ENCODE results near the gene RPS3.

DNA sequence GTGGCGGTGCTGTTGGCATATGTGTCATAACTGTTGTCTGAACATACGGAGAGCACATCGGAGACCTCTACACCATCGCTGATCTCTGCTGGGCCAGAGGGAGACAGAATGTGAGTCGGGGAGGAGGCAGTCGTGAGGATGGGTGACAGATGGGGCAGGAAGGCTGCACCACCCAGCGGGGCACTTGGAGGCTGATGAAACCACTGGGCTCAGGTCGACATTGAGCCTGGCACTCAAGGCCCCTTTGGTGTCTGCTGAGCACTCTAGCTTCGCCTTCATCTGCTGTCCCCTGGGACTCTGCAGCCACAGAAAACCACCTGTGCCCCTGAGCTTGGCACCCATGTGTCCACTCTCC is 36.2 kb downstream of the RPS3 start:
- TF ChIP-seq FOXM1 (IDR thresholded peaks at IDR 0.05; ENCODE audit: low read depth): no peak
- TF ChIP-seq, protein P1, sequence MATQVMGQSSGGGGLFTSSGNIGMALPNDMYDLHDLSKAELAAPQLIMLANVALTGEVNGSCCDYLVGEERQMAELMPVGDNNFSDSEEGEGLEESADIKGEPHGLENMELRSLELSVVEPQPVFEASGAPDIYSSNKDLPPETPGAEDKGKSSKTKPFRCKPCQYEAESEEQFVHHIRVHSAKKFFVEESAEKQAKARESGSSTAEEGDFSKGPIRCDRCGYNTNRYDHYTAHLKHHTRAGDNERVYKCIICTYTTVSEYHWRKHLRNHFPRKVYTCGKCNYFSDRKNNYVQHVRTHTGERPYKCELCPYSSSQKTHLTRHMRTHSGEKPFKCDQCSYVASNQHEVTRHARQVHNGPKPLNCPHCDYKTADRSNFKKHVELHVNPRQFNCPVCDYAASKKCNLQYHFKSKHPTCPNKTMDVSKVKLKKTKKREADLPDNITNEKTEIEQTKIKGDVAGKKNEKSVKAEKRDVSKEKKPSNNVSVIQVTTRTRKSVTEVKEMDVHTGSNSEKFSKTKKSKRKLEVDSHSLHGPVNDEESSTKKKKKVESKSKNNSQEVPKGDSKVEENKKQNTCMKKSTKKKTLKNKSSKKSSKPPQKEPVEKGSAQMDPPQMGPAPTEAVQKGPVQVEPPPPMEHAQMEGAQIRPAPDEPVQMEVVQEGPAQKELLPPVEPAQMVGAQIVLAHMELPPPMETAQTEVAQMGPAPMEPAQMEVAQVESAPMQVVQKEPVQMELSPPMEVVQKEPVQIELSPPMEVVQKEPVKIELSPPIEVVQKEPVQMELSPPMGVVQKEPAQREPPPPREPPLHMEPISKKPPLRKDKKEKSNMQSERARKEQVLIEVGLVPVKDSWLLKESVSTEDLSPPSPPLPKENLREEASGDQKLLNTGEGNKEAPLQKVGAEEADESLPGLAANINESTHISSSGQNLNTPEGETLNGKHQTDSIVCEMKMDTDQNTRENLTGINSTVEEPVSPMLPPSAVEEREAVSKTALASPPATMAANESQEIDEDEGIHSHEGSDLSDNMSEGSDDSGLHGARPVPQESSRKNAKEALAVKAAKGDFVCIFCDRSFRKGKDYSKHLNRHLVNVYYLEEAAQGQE (IDR thresholded peaks at IDR 0.05; ENCODE audit: low read depth, low read length): no peak
- TF ChIP-seq, protein P2, sequence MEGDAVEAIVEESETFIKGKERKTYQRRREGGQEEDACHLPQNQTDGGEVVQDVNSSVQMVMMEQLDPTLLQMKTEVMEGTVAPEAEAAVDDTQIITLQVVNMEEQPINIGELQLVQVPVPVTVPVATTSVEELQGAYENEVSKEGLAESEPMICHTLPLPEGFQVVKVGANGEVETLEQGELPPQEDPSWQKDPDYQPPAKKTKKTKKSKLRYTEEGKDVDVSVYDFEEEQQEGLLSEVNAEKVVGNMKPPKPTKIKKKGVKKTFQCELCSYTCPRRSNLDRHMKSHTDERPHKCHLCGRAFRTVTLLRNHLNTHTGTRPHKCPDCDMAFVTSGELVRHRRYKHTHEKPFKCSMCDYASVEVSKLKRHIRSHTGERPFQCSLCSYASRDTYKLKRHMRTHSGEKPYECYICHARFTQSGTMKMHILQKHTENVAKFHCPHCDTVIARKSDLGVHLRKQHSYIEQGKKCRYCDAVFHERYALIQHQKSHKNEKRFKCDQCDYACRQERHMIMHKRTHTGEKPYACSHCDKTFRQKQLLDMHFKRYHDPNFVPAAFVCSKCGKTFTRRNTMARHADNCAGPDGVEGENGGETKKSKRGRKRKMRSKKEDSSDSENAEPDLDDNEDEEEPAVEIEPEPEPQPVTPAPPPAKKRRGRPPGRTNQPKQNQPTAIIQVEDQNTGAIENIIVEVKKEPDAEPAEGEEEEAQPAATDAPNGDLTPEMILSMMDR (IDR thresholded peaks at IDR 0.05): no peak
- TF ChIP-seq, protein P3, sequence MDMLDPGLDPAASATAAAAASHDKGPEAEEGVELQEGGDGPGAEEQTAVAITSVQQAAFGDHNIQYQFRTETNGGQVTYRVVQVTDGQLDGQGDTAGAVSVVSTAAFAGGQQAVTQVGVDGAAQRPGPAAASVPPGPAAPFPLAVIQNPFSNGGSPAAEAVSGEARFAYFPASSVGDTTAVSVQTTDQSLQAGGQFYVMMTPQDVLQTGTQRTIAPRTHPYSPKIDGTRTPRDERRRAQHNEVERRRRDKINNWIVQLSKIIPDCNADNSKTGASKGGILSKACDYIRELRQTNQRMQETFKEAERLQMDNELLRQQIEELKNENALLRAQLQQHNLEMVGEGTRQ (IDR thresholded peaks at IDR 0.05; ENCODE audit: borderline replicate concordance, low read depth, low read length): no peak
